Measurements from ENCODE around the gene C1orf116.

DNA sequence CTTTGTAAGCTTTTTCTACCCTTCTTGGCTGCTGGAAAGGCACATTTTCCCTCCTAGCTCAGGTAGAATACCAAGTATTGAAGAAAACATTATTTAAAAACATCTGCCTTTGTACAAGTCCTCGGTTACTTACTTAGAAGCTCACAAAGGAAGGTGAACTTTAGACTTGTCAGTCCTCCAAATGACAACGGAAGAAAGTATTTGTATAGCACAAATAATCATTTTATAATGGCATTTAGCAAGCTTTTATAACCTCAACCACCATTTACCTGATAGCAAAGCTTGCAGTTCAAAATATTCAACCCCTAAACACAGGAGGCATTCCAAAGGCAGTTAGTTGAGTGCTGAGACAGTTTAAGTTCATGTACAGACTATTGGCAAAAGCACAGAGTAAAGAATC, 59.8 kb downstream of the C1orf116 start:
- TF ChIP-seq, protein P1, sequence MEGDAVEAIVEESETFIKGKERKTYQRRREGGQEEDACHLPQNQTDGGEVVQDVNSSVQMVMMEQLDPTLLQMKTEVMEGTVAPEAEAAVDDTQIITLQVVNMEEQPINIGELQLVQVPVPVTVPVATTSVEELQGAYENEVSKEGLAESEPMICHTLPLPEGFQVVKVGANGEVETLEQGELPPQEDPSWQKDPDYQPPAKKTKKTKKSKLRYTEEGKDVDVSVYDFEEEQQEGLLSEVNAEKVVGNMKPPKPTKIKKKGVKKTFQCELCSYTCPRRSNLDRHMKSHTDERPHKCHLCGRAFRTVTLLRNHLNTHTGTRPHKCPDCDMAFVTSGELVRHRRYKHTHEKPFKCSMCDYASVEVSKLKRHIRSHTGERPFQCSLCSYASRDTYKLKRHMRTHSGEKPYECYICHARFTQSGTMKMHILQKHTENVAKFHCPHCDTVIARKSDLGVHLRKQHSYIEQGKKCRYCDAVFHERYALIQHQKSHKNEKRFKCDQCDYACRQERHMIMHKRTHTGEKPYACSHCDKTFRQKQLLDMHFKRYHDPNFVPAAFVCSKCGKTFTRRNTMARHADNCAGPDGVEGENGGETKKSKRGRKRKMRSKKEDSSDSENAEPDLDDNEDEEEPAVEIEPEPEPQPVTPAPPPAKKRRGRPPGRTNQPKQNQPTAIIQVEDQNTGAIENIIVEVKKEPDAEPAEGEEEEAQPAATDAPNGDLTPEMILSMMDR (conservative IDR thresholded peaks at IDR 0.05): no peak
- no peak for TF ChIP-seq EZH2 (IDR thresholded peaks at IDR 0.05; ENCODE audit: low read depth)
